MM.1S (cell line): Measurements from ENCODE around the gene SOWAHC.

Experiments used
- EZH2 ChIP-seq: fragments of 300-600 bp; sonication (generic); optimal IDR thresholded peaks from 2 replicates; pipeline ENCODE3; 2017; ENCODE audit warnings: low read depth, mild to moderate bottlenecking, antibody characterized with exemption, low read length, mixed read lengths
- EZH2phosphoT487 ChIP-seq: fragments of 300-600 bp; sonication (generic); IDR thresholded peaks from 2 replicates; pipeline ENCODE4 v1.6.1; 2018; ENCODE audit warnings: antibody characterized with exemption, low read length
- TF ChIP-seq, protein P1 (sequence below): fragments of 300-600 bp; sonication (generic); IDR thresholded peaks from 2 replicates; pipeline ENCODE4 v1.5.1; 2016; ENCODE audit warnings: antibody characterized with exemption, low read length, mixed read lengths

DNA sequence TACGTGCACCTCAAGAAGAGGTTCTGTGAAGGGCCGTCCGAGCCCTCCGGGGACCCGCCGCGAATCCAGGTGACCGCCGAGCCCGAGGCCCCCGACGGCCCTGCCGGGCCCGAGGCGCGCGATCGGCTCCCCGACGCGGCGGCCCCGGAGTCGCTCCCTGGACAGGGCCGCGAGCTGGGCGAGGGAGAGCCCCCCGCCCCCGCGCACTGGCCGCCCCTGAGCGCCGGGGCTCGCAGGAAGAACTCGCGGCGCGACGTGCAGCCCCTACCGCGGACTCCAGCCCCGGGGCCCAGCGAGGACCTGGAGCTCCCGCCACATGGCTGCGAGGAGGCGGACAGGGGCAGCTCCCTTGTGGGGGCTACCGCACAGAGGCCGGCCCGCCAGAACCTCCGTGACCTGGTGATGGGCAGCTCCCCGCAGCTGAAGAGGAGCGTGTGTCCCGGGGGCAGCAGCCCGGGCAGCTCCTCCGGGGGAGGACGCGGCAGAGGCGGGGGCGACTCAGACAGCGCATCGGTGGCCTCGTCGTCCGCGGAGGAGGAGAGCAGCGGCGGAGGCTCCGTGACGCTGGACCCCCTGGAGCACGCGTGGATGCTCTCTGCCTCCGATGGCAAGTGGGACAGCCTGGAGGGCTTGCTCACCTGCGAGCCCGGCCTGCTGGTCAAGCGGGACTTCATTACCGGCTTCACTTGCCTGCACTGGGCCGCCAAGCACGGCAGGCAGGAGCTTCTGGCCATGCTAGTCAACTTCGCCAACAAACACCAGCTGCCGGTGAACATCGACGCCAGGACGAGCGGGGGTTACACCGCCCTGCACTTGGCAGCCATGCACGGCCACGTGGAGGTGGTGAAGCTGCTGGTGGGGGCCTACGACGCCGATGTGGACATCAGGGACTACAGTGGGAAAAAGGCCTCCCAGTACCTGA lies 812 bp downstream of the SOWAHC start:
- TF ChIP-seq, protein P1, sequence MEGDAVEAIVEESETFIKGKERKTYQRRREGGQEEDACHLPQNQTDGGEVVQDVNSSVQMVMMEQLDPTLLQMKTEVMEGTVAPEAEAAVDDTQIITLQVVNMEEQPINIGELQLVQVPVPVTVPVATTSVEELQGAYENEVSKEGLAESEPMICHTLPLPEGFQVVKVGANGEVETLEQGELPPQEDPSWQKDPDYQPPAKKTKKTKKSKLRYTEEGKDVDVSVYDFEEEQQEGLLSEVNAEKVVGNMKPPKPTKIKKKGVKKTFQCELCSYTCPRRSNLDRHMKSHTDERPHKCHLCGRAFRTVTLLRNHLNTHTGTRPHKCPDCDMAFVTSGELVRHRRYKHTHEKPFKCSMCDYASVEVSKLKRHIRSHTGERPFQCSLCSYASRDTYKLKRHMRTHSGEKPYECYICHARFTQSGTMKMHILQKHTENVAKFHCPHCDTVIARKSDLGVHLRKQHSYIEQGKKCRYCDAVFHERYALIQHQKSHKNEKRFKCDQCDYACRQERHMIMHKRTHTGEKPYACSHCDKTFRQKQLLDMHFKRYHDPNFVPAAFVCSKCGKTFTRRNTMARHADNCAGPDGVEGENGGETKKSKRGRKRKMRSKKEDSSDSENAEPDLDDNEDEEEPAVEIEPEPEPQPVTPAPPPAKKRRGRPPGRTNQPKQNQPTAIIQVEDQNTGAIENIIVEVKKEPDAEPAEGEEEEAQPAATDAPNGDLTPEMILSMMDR, result no peak
- TF ChIP-seq EZH2, result no peak
- TF ChIP-seq EZH2phosphoT487, result no peak
